ENCODE measurements around the gene YIPF6. TPM values are rescaled to one million over a fixed set of nuclear protein-coding genes. Genes with fewer than 3 reads are reported as not detected.
"Not testable (repeated sequence)": the region's sequence is repeated elsewhere in the genome, so short reads cannot be mapped to it uniquely, and the experiment has no call there.

The YIPF6 gene, protein sequence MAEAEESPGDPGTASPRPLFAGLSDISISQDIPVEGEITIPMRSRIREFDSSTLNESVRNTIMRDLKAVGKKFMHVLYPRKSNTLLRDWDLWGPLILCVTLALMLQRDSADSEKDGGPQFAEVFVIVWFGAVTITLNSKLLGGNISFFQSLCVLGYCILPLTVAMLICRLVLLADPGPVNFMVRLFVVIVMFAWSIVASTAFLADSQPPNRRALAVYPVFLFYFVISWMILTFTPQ
- 10 to 100 TPM; 26.4 to 31.5 TPM for total RNA-seq

DNA sequence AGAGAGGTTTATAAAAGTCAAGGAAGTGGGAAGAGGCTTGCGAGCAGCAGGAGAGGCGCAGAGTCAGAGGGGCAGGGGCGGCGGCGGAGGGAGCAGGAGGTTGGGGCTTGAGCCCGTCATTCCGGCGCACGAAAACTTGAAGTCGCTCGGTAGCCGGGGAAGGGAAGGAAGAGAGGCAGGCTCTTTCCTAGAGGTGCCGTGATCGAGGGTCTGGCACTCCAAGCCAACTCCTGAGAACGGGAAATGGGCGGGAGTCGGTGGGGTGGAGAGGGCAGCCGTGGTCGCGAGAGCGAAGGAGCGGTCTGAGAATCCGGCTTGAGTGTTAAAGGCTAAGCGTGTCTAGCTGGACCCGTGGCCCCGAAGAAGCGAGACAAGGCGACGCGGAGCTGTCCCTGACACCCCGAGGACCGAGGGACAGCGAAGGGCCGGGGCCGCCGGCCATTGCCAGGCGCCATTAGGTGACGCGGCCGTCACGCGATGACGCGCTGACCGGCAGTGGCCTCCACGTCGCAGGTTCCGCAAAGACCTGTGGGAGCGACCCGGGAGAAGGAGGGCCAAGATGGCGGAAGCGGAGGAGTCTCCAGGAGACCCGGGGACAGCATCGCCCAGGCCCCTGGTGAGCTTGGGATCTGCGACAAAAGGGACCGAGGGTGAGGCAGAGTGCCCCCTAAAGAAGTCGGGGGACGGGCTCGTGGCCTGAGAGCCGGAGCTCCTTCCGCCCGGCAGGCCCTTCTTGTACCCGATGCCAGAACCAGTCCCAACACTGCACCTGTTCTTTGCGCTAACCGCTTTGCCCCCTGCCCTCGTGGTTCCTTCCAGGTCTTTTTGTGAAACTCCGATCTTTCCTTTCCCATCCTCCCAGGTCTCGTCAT is at the start of gene YIPF6:
TSS of gene YIPF6 (plus strand) at position 544 of the 872 bp plus-strand sequence. CDS start at position 560, 16 bp downstream.
- Mint-ChIP-seq H3K9me3 (no peaks in the 10 kb centered on the region), H3K4me1 (ENCODE audit: low read depth) (peaks cover 27% of the 10 kb centered on the region), H3K36me3 (ENCODE audit: insufficient read depth in 2 of 2) (peaks cover 4 to 15% of the 10 kb centered on the region in 2 donors)

DNA sequence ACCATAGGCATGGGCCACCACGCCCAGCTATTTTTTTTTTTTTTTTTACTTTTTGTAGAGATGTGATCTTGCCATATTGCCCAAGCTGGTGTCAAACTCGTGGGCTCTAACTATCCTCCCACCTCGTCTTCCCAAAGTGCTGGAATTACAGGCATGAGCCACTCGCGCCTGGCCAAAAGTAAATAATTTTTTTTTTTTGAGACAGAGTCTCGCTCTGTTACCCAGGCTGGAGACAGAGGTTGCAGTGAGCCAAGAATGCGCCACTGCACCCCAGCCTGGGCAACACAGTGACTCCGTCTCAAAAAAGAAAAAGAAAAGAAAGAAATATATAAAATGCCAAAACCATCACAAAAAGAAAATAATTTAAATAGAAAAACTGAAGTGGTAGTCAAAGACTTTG is 47.1 kb upstream of the YIPF6 start:
- Mint-ChIP-seq H3K4me1 (ENCODE audit: low read depth) (no peaks in the 10 kb centered on the region), H3K36me3 (ENCODE audit: insufficient read depth in 2 of 2) (no peaks in the 10 kb centered on the region), H3K27ac (no peak overlapping the region), H3K9me3 (no peaks in the 10 kb centered on the region), H3K27me3 (ENCODE audit: low read depth) (no peaks in the 10 kb centered on the region), H3K4me3 (no peak overlapping the region)
- DNase-seq (no peak), ATAC-seq (replicated peaks in 1 of 2) (no peak)

More for the DNA sequence above, at the start of gene YIPF6:
- ATAC-seq (replicated peaks in 1 of 2) (peak; percentile 86 to 89), DNase-seq (peak; percentile 67 to 77)
- H3K4me3 Mint-ChIP-seq: peak within 1 kb of the TSS; percentile 98 to 99
- peak within 1 kb of the TSS; percentile 100 for H3K27ac Mint-ChIP-seq
- peaks cover 14% of the 10 kb centered on the region for H3K27me3 Mint-ChIP-seq (ENCODE audit: low read depth)

DNA sequence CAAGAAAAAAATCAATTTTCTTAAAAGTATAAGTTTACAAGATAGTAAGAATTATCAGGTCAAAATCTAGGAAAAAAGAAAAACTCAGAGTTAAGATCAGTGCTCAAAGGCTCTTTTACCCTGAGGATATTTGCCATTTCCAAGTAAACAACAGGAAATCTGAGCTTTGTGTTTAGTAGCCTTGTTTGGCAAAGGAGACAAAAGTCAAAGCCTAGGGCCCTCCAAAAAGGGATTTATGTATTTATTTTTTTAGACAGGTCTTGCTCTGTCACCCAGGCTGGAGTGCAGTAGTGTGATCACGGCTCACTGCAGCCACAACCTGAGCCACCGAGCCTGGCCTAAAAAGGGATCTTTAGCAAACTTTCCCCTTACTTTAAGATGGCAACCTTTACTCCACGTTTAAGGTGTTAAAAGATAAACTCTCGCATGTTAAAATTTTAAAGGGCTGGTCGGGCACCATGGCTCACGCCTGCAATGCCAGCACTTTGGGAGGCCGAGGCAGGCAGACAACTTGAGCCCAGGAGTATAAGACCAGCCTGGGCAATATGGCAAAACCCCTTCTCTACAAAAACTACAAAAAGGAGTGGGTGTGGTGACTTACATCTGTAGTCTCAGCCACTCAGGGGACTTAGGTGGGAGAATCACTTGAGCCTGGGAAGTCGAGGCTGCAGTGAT is 44.2 kb upstream of the YIPF6 start:
- H3K27me3 Mint-ChIP-seq (ENCODE audit: low read depth): peaks cover 7% of the 10 kb centered on the region
- DNase-seq (no peak), ATAC-seq (replicated peaks in 1 of 2) (no peak)
- no peaks in the 10 kb centered on the region for H3K4me1 Mint-ChIP-seq (ENCODE audit: low read depth)
- H3K27ac Mint-ChIP-seq: no peak overlapping the region
- H3K36me3 Mint-ChIP-seq (ENCODE audit: insufficient read depth in 2 of 2): no peaks in the 10 kb centered on the region
- no peaks in the 10 kb centered on the region for H3K9me3 Mint-ChIP-seq
- H3K4me3 Mint-ChIP-seq: no peak overlapping the region

- H3K4me3 Mint-ChIP-seq: no peak overlapping the region
- peaks cover 7% of the 10 kb centered on the region for H3K27me3 Mint-ChIP-seq (ENCODE audit: low read depth)
- H3K9me3 Mint-ChIP-seq: no peaks in the 10 kb centered on the region
- H3K27ac Mint-ChIP-seq: no peak overlapping the region
- H3K36me3 Mint-ChIP-seq (ENCODE audit: insufficient read depth in 2 of 2): no peaks in the 10 kb centered on the region
- ATAC-seq (replicated peaks in 1 of 2): no peak
- H3K4me1 Mint-ChIP-seq (ENCODE audit: low read depth): no peaks in the 10 kb centered on the region
- no peak for DNase-seq
Measured at GRCh38 chrX:68455151-68455510, 43.7 kb upstream of the YIPF6 start.

DNA sequence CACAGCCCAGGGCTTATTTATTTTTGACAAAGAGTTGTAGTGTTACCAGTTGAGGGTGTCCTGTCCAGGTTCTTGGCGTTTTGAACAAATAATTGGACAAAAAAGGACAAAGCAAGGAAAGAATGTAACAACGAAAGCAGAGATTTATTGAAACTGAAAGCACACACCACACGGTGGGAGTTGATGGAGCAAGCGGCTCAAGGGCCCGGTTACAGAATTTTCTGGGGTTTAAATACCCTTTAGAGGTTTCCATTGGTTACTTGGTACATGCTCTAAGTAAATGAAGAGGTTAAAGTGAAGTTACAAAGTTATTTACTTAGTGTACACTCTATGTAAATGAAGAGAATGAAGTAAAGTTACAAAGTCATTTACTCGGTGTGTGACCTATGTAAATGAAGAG is 37.8 kb upstream of the YIPF6 start:
- H3K27ac Mint-ChIP-seq: no peak overlapping the region
- DNase-seq (no peak), ATAC-seq (replicated peaks in 1 of 2) (no peak)
- H3K27me3 Mint-ChIP-seq (ENCODE audit: low read depth): peaks cover 14% of the 10 kb centered on the region
- H3K4me1 Mint-ChIP-seq (ENCODE audit: low read depth): no peaks in the 10 kb centered on the region
- H3K36me3 Mint-ChIP-seq (ENCODE audit: insufficient read depth in 2 of 2): no peaks in the 10 kb centered on the region
- no peaks in the 10 kb centered on the region for H3K9me3 Mint-ChIP-seq
- H3K4me3 Mint-ChIP-seq: no peak overlapping the region

DNA sequence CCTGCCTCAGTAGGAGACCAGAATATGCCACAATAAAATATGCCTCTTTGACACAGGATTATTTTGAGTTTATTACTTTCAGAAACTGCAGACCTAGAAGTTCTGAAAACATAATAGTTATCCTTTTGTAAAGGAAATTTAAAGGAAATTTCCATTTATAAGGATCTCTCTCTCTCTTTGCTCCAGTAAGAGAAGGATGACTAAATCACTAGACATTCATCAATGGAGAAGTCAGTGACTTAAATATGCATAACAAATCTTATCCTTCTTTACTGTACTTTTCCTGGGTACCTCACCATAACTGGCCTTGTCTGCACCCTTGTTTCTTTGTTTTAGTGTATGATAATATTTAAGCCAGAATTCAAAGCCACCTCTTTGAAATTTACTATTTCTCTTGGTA is 37.3 kb upstream of the YIPF6 start:
- Mint-ChIP-seq H3K4me1 (ENCODE audit: low read depth) (no peaks in the 10 kb centered on the region), H3K27me3 (ENCODE audit: low read depth) (peaks cover 14% of the 10 kb centered on the region), H3K36me3 (ENCODE audit: insufficient read depth in 2 of 2) (no peaks in the 10 kb centered on the region), H3K4me3 (no peak overlapping the region), H3K27ac (no peak overlapping the region), H3K9me3 (no peaks in the 10 kb centered on the region)
- DNase-seq (no peak), ATAC-seq (replicated peaks in 1 of 2) (no peak)

- Mint-ChIP-seq H3K27me3 (ENCODE audit: low read depth) (peaks cover 14% of the 10 kb centered on the region), H3K27ac (no peak overlapping the region), H3K36me3 (ENCODE audit: insufficient read depth in 2 of 2) (no peaks in the 10 kb centered on the region), H3K4me3 (no peak overlapping the region), H3K9me3 (no peaks in the 10 kb centered on the region), H3K4me1 (ENCODE audit: low read depth) (no peaks in the 10 kb centered on the region)
- DNase-seq (no peak), ATAC-seq (replicated peaks in 1 of 2) (no peak)
Measured at GRCh38 chrX:68462197-68462596, 36.7 kb upstream of the YIPF6 start.

- DNase-seq (peak; percentile 5 to 9), ATAC-seq (replicated peaks in 1 of 2) (peak in 1 of 2 donors; percentile 22)
- Mint-ChIP-seq H3K9me3 (no peaks in the 10 kb centered on the region), H3K27me3 (ENCODE audit: low read depth) (peaks cover 18% of the 10 kb centered on the region), H3K27ac (no peak overlapping the region), H3K4me3 (no peak overlapping the region), H3K36me3 (ENCODE audit: insufficient read depth in 2 of 2) (no peaks in the 10 kb centered on the region), H3K4me1 (ENCODE audit: low read depth) (no peaks in the 10 kb centered on the region)
Measured at GRCh38 chrX:68462653-68463052, 36.2 kb upstream of the YIPF6 start.

- no peaks in the 10 kb centered on the region for H3K4me1 Mint-ChIP-seq (ENCODE audit: low read depth)
Measured at GRCh38 chrX:68463880-68464279, 35.0 kb upstream of the YIPF6 start.

GRCh38 chrX:68464796-68465195 is 34.1 kb upstream of the YIPF6 start:
- Mint-ChIP-seq H3K27ac (no peak overlapping the region), H3K9me3 (no peaks in the 10 kb centered on the region), H3K4me3 (no peak overlapping the region), H3K27me3 (ENCODE audit: low read depth) (peaks cover 15% of the 10 kb centered on the region), H3K4me1 (ENCODE audit: low read depth) (no peaks in the 10 kb centered on the region), H3K36me3 (ENCODE audit: insufficient read depth in 2 of 2) (no peaks in the 10 kb centered on the region)
- no peak for ATAC-seq (replicated peaks in 1 of 2)
- no peak for DNase-seq

More at GRCh38 chrX:68463880-68464279, 35.0 kb upstream of the YIPF6 start:
- Mint-ChIP-seq H3K27me3 (ENCODE audit: low read depth) (peaks cover 20% of the 10 kb centered on the region), H3K9me3 (no peaks in the 10 kb centered on the region), H3K4me3 (no peak overlapping the region), H3K27ac (no peak overlapping the region), H3K36me3 (ENCODE audit: insufficient read depth in 2 of 2) (no peaks in the 10 kb centered on the region)
- DNase-seq: no peak
- ATAC-seq (replicated peaks in 1 of 2): no peak

DNA sequence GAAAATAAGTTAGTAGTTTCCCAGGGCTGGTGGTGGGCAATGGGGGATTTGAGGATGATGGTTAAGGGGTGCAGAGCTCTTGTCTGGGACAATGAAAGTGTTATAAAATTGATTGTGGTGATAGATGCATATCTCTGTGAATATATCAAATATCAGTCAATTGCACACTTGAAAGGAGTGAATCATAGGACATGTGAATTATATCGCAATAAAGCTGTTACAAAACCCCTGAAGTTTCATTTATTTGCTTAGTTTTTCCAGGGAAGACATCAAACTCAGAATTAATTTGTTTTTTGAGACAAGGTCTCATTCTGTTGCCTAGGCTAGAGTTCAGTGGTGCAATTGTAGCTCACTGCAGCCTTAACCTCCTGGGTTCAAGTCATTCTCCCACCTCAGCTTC is 17.9 kb upstream of the YIPF6 start:
- H3K36me3 Mint-ChIP-seq (ENCODE audit: insufficient read depth in 2 of 2): no peaks in the 10 kb centered on the region
- H3K27me3 Mint-ChIP-seq (ENCODE audit: low read depth): peaks cover 33% of the 10 kb centered on the region
- no peak overlapping the region for H3K4me3 Mint-ChIP-seq
- ATAC-seq (replicated peaks in 1 of 2): no peak
- no peaks in the 10 kb centered on the region for H3K4me1 Mint-ChIP-seq (ENCODE audit: low read depth)
- no peak for DNase-seq
- no peaks in the 10 kb centered on the region for H3K9me3 Mint-ChIP-seq
- no peak overlapping the region for H3K27ac Mint-ChIP-seq

GRCh38 chrX:68486198-68486597 is 12.7 kb upstream of the YIPF6 start:
- DNase-seq; H3K36me3 Mint-ChIP-seq (ENCODE audit: insufficient read depth in 2 of 2); H3K27ac Mint-ChIP-seq; H3K4me3 Mint-ChIP-seq; H3K4me1 Mint-ChIP-seq (ENCODE audit: low read depth); H3K9me3 Mint-ChIP-seq; ATAC-seq (replicated peaks in 1 of 2): not testable (repeated sequence)
- peaks cover 20% of the 10 kb centered on the region for H3K27me3 Mint-ChIP-seq (ENCODE audit: low read depth)

- Mint-ChIP-seq H3K4me3 (no peak overlapping the region), H3K4me1 (ENCODE audit: low read depth) (no peaks in the 10 kb centered on the region), H3K27me3 (ENCODE audit: low read depth) (peaks cover 25% of the 10 kb centered on the region), H3K27ac (no peak overlapping the region), H3K36me3 (ENCODE audit: insufficient read depth in 2 of 2) (no peaks in the 10 kb centered on the region), H3K9me3 (no peaks in the 10 kb centered on the region)
- DNase-seq: no peak
- ATAC-seq (replicated peaks in 1 of 2): no peak
Measured at GRCh38 chrX:68487254-68487653, 11.6 kb upstream of the YIPF6 start.

Data from activated T-cell treated with anti-CD3 and anti-CD28 coated beads, Interleukin-2, amount 50 U/mL, for 72 hours (primary cell).